GM18499 (cell line): ENCODE measurements around the gene RPA1.
"Not testable (repeated sequence)": the region's sequence is repeated elsewhere in the genome, so short reads cannot be mapped to it uniquely, and the experiment has no call there.

Experiments
- ATAC-seq: cut with Tn5 transposase; IDR thresholded peaks from one replicate; pipeline ENCODE4 v1.9.1; 2021; ENCODE audit warnings: moderate number of reproducible peaks; ENCODE audit not compliant: insufficient read depth, unreplicated experiment

RPA1 gene

DNA sequence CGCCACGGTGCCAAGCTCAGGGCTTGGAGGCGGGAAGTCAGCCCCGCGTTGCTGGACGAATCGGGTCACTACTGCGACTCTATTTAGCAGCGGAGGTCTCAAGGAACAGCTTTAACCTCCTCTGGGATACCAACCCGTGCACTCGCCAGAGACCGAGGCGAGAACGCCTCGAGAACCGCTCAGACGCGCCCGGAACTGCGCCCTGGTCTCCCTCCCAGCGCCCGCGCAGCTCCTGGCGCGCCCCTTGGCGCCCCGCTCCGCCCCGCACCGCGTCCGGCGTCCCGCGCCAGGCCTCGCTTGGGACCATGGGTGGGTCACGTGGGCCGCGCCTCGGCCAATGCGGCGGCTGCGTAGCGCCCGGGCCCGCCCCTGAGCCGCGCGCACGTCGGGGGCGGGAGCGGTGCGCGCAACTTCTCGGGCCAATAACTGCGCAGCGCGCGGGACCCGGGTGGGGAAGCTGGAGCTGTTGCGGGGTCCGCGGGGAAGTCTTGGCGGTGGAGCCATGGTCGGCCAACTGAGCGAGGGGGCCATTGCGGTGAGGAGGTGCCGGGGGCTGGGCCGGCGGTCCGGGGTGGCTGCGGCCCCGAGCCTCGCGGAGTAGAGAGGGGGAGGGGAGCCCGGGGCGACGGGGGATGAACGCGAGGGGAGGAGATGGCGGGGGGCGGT, at the start of gene RPA1, which contains the start of gene SMYD4:
TSS of gene RPA1 (plus strand) at position 414 of the 666 bp plus-strand sequence. CDS start at position 503, 89 bp downstream.
TSS of gene SMYD4 (minus strand) at position 311 of the 666 bp plus-strand sequence. CDS start 1,908 bp downstream, outside the sequence.
- no peak for ATAC-seq

DNA sequence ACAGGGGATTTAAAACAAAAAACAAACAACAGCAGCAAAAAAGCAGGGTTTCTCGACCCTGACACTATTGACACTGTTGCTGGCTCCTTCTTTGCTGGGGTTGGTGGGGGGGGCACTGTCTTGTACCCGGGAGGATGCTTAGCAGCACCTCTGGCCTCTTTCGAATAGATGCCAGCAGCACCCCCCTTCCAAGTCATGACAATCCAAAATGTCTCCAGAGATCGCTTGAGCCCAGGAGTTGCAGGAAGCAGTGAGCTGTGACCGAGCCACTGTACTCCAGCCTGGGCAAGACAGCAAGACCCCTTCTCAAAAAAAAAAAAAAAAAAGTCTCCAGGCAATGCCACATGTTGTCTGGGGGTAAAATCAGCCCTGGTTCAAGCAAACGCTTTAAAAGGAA, 47.6 kb upstream of the RPA1 start:
- no peak for ATAC-seq

DNA sequence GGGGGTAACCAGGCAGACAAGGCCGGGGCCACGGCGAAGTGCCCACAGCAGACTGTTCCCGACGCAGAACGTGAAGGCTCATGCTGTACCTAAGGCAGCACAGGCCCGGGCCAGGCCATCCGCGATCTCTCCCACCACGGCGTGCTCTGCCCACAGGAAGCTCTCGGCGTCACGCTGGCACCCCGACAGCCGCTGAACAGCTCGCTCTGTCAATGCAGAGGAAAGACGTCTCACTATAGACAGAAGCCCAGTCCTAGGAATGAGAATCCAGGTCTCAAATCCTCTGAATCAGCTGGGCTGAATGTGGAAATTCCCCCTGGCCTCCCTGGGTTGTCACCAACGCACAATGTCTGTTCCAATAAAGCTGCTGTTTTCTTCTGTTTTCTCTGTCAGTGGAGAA, 46.5 kb upstream of the RPA1 start:
- ATAC-seq, result no peak

DNA sequence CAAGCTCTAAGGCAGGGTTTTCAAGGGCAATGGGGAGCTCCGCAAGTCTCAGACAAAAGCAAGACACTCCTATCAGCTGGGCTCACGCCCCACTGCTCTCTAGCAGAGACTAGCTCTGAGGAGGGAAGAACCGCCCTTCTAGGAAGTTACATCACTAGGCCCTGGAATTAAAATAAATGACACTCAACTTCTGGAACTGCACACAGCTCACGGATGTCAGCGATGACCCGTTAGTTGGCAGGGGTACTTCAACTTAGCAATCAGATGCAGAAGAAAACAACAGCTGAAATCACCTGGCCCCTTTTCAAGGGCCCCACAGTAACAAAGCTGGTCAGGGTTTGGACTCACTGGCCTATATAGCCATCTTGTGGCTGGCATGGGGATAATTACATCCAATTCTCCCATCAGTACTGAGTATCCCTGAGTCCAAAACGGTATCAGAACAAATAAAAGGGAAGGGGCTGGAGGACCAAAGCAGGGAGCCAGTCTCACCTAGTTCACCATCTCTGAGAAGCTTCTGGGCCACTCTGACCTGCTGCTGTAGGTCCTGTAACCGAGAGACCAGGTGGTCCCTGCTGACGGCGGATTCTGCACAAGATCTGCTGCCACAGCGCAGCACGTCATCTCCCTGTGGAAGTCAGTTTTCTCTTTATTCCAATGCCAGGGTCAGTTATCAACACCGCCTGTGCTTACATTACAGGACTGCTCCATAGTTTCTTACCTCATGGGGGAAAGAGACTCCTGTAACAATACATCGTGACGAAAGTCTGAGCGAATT, 45.8 kb upstream of the RPA1 start:
- ATAC-seq, result no peak

DNA sequence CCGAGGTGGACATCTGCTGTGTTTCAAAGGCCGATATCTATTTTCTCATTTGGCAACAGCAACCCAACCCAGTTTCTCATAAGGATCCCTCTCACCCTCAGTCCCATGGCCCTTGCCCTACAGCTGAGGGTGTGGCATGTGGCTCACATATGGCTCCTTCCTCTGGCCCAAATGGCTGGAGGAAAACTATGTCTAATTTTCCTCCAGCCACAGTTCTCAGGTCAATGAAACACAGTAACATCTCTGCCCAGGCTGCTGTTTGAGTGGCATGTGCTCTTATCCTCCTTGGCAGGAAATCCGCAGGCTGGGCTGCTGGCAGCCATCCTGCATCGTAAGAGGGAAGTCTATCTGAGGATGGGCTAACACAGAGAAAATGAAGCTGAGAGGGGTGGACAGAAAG, 43.9 kb upstream of the RPA1 start:
- ATAC-seq, result no peak

DNA sequence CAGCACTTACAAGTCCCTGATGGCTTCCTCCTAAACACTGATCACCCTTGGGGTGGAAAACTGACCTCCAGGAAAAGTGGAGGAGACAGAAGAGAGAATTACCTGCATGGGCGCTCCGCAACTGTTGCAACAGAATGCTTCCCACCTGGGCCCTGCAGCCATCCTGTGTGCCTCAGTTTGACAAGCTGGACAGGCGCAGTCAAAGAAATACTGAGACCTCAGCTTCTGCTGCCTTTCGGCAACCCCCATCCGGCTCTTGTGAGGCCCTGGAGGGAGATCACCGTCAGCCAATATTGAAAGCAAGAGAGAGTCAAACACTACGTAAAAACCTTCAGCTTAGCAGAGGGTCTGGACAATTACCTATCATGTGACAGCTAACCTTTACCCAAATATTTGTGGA, 43.1 kb upstream of the RPA1 start:
- ATAC-seq, result no peak

DNA sequence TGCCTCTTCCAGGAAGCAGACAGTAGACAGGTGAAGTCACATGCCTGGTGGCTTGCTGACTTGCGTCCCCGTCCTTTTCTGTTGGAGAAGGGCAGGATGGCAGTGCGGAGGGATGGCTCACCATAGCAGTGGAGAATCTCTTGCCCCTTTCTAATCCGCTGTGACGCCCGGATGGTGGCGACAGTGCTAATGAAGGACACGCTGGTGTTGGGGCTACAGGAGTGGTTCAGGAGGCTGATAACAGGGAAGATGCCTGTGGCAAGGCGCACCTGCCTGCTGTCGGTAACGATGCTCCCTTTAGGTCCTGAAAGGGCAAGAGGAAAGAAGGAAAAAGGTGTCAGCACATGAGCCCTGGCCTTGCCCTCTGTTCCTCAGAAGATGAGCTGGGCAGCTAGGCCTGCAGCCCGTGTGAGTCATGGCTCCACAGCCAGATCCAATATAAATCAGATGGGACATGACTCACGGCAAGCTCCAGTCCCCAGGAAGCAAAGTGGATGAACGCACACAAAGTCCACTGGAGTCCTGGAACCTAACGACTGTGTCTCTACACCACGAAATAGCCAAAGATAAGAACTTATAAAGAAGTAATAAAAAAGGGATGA, 42.4 kb upstream of the RPA1 start:
- ATAC-seq, result no peak

DNA sequence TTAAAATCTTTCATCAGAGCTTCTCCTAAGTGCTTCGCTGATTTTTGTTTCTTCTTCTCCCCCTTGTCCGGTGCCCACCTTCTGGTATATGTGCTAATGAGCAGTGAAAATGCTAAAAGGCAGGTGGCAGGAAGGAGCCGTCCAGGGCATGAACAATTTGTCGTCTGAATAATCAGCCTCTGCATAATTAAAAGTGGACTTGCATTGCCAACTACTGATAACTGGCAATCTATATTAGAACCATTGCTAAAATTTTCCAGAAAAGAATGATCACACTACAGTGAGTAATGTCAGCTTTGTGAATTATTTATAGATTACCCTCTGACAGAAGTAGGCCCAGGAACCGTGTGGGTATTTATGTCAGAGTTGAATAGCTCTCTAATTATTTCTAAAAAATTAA, 39.9 kb upstream of the RPA1 start:
- ATAC-seq, result no peak

DNA sequence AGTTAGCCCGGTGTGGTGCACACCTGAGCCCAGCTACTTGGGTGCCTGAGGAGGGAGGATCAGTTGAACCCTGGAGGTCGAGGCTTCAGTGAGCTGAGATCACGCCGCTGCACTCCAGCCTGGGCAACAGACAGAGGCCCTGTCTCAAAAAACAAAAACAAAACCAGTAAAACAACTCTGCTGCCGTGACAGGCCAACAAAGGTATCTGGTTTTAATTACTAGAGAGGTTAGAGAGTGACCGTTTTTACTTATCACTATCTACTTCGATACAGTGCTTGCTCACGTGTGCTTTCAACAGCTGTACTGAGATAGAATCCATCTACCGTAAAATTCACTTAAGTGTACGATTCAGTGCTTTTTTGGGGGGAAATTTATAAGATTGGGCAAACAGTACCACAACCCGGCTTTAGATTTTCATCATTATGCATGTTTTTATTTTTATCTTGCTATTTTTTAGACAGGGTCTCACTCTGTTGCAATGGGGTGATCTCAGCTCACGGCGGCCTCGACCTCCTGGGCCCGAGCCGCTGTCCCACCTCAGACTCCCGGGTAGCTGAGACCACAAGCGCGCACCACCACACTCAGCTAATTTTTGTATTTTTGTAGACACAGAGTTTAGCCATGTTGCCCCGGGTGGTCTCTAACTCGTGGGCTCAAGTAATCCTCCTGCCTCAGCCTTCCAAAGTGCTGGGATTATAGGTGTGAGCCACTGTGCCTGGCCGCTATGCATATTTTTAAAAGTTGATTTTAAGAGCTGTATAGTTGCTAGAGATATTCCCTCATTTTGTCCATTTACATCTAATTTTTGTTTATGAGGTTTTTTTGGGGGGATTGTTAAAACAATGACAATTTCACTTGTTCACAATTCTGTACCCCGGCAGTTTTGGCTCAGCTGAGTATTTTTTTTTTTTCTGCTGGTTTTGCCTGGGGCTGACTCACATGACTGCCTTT, 37.0 kb upstream of the RPA1 start:
- no peak for ATAC-seq

DNA sequence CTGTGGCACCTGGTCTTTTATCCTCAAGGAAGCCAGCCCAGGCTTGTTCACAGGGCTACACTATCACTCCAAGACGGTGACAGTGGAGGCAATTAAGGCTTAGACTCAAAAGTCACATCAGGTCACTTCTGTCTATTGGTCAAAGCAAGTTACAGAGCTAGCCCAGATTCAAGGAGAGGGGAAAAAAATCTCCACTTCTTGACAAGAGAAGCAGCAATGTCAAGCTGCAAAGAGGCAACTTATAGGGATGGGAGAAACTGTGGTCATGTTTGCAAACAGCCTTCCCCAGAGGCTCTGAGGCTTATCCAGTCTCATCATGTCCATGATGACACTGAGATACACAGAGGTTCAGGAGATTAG, 36.4 kb upstream of the RPA1 start:
- ATAC-seq, result no peak

DNA sequence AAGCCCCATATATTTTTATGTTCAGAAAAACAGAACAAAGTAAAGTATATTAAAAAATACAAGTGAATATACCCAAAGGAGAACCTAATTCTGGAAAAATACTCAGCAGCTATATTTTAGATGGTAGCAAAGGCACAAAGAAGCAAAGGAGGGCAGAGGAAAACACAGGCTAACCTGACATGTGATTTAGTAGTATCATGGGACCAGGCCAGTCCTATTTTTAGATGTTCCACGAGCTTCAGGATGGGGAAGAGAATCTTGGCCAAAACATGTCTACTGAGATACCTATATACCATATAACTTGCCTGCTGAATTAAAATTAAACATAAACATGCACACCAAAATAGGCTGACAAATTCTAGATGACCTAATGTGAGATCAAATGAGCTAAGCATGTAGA, 33.0 kb upstream of the RPA1 start:
- ATAC-seq, result no peak

DNA sequence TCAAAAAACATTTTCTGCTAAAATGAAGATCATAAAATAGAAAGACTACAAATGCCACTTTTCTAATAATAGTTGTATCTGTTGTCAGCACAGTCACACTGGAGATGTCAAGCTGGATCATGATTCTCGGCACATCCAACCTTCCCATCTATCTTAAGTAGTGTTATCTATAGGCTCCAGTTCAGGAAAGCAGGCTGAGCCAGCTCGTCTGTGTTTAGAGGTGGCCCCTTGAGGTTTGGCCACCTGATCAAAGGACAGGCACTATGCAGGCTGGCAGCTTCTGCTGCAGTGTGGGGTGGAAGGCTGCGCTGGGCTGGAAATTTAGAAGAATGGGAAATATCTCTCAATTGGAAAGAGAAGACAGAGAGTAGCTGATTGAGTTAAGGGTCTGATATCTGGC, 32.5 kb upstream of the RPA1 start:
- ATAC-seq, result no peak

DNA sequence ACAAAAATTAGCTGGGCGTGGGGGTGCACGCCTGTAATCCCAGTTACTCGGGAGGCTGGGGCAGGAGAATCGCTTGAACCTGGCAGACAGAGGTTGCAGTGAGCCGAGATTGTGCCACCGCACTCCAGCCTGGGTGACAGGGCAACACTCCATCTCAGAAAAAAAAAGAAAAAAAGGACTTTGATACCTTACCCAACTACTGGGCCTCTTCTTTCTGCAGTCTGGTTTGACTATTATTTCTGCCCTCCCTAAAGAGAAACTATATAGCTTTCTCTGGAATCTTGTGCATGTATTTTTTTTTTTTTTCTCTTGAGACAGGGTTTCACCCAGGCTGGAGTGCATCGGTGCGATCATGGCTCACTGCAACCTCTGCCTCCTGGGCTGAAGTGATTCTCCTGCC, 32.0 kb upstream of the RPA1 start:
- ATAC-seq, result not testable (repeated sequence)

DNA sequence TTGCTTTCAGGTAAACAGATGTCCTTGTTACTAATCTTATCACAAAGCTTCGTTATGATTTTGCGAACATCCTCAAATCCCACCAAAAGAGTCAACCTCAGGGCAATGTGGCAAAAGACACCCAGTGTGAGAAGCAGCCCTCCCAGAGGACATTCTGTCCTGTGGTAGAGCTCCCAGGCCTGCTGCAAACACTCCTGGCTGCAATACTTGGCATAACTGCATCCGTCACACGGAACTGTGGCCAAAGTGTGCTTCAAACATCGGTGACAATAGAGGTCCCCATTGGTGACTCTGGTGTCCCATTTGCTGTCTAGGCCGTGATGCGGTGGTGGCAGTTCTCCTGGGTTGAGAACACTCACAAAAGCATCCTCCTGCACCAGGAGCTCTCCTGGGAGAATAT, 29.6 kb upstream of the RPA1 start:
- ATAC-seq, result no peak

DNA sequence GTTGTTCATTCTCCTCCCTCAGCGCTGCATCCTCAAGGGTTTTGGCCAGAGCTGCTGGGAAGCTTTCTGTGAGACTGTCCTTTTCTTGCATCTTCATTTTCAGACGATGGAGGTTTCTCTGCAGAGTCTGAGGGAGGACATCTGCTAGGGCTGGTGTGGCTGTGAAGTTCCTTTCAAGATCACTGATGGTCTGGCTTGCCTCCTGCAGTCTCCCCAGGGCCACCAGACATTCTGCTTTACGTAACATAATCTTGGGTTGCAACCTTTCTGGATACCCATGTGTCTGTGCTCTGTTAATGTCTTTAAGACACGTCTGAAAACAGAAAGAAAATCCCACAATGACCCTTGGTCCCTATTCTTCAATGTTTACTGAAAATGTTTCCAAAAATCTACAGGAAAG, 29.1 kb upstream of the RPA1 start:
- ATAC-seq, result no peak

DNA sequence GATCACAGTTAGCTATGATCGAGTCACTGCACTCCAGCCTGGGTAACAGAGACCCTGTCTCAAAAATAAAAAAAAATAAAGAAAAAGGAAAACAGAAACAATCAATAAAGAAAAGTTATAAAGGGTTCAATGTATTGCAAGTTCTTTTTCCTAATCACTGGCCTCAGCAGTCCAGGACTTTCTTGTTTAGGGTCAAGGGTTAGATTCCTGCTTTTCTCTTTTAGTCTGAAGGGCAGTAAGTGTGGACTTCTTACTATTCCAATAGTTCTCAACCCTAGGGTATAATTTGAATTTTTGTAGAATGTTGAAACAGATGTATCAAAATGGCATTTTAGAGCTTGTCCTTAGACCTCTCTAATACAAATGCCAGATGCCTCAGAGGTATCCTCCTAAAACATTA, 27.4 kb upstream of the RPA1 start:
- no peak for ATAC-seq

DNA sequence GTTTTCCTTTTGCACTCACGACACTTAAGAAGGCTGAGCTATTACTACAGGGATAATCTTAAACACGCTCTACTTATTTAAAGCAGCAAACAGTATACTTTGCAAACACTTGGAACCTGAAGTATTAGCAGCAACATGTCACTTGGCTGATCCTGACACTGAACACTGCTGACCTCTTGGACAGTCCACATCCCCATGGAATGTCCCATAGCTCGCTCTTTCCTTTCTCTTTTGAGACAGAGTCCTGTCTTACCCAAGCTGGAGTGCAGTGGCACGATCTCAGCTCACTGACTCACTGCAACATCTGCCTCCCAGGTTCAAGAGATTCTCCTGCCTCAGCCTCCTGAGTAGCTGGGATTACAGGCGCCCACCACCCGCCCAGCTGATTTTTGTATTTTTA, 26.5 kb upstream of the RPA1 start:
- ATAC-seq, result no peak

DNA sequence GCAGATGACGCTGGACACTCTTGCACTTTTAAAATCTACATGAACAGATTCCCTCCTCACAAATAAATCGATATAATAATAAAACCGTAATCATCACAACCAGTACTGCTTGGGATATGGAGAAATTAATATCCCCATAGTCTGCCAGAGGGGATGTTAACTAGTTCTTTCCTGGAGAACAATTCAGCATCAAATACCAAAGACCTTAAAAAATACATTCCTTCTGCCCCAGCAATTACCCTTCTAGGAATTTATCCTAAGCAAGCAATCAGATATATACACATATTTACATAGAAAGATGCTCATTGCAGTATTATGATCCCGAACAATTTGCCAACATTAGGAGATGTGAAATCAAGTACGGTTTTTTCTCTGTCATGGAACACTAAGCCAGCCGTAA, 21.9 kb upstream of the RPA1 start:
- ATAC-seq, result no peak

DNA sequence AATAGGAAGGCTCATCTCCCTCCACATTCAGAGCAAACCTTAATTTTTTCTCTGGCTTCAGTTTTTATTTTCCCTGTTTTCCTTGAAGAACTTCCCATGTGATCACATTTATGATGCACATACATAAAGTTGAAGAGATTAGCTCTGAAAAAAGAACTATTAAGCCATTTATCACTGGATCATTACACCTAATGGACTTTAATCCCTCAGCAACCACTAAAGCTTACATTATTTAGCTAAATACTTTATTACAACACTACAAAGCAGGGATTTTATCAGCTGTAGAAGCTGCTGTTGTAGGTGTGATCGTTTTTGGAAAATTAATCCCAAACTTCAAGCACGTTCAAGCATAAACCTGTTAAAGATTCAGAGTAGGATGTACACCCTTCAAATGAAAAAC, 21.2 kb upstream of the RPA1 start:
- no peak for ATAC-seq

DNA sequence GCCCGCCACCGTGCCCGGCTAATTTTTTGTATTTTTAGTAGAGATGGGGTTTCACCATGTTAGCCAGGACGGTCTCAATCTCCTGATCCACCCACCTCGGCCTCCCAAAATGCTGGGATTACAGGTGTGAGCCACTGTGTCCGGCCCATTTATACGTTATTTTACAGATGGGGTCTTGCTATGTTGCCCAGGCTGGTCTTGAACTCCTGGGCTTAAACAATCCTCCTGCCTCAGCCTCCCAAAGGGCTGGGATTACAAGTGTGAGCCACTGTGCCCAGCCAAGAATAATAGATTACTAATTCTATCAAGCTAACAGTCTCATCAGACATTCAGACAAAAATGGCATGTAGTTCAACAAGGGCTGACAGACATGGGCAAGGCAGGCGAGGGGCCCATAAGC, 20.0 kb upstream of the RPA1 start:
- not testable (repeated sequence) for ATAC-seq
